HepG2 (cell line): ENCODE data around the gene MYRFL. TPM values are rescaled to one million over a fixed set of nuclear protein-coding genes. Genes with fewer than 3 reads are reported as not detected.

Experiments
- ATAC-seq: fragments of 200-7000 bp; cut with Tn5 transposase; 3 replicates; pipeline ENCODE4 v1.9.1; 2020; ENCODE audit warnings: mild to moderate bottlenecking, moderate library complexity
- BruUV-seq: library from RNA; stranded (reverse); fragments of 400-500 nt; replicated peaks from 2 replicates; lab custom pipeline; 2021; lab: Mats Ljungman, UMichigan
- CTCF ChIA-PET: fragments of 300-600 bp; formaldehyde crosslinking; extraction: SDS; loops from one replicate; lab custom pipeline; 2021; ENCODE audit warnings: low total read pairs, inconsistent platforms, low intra/inter-chr PET ratio; lab: Yijun Ruan, JAX
- POLR2A ChIA-PET: fragments of 350-600 bp; sonication (Branson Sonifier 250); formaldehyde crosslinking; loops from one replicate; lab custom pipeline; 2020; ENCODE audit warnings: antibody characterized with exemption, inconsistent platforms; lab: Yijun Ruan, JAX
- DNase-seq: peaks from one replicate; pipeline ENCODE4 v3.0.0-alpha.2; 2015; ENCODE audit warnings: low spot score
- FAIRE-seq: peaks from 3 replicates; lab custom pipeline; 2011; peaks lifted over from hg19 to GRCh38; lab: Jason Lieb, UNC
- H2AFZ ChIP-seq: one replicate; pipeline ENCODE4 v1.6.1; 2011; ENCODE audit warnings: low read length, inconsistent platforms
- H3K27ac ChIP-seq: fragments of 300-600 bp; 3 replicates; pipeline ENCODE4 v1.8.0; 2011; ENCODE audit warnings: mixed run types, mild to moderate bottlenecking, mixed read lengths, low read length, inconsistent platforms; ENCODE audit not compliant: insufficient read depth; ENCODE audit errors: extremely low read length
- H3K27me3 ChIP-seq, 2 experiments: fragments of 200-600 bp in 1 of 2; 2 replicates in 1 of 2; 3 replicates in 1 of 2; pipeline versions ENCODE4 v1.6.0 to v1.8.0; 2011; ENCODE audit warnings: low read length in 2 of 2, mild to moderate bottlenecking in 2 of 2, moderate library complexity in 2 of 2, inconsistent platforms in 1 of 2; ENCODE audit not compliant: insufficient read depth in 2 of 2, control insufficient read depth in 1 of 2
- H3K36me3 ChIP-seq, 2 experiments: fragments of 200-600 bp in 1 of 2; replicated peaks in 1 of 2; 2 replicates in 1 of 2; 3 replicates in 1 of 2; pipeline versions ENCODE4 v1.5.1 to v1.8.0; 2011; ENCODE audit warnings: low read length in 2 of 2, inconsistent platforms in 1 of 2; ENCODE audit not compliant: insufficient read depth in 2 of 2, control insufficient read depth in 1 of 2
- H3K4me1 ChIP-seq: 2 replicates; pipeline ENCODE4 v1.5.1; 2012; ENCODE audit warnings: low read length, inconsistent platforms; ENCODE audit not compliant: insufficient read depth
- H3K4me2 ChIP-seq: 2 replicates; pipeline ENCODE4 v1.6.0; 2011; ENCODE audit warnings: low read depth, low read length, inconsistent platforms
- H3K4me3 ChIP-seq, 3 experiments: fragments of 200-600 bp in 1 of 3; sonication (generic), shearing (Covaris generic) in 1 of 3; replicated peaks in 1 of 3; 2 replicates each; pipeline ENCODE4 v1.5.1; 2011 to 2016; ENCODE audit warnings: low read length in 3 of 3, inconsistent platforms in 2 of 3, low read depth in 2 of 3, mild to moderate bottlenecking in 2 of 3, control low read depth in 1 of 3, mixed read lengths in 1 of 3; ENCODE audit not compliant: insufficient read depth in 1 of 3
- H3K79me2 ChIP-seq: one replicate; pipeline ENCODE4 v1.6.1; 2011; ENCODE audit warnings: low read length, inconsistent platforms; ENCODE audit not compliant: insufficient read depth
- H3K9ac ChIP-seq: 2 replicates; pipeline ENCODE4 v1.6.0; 2011; ENCODE audit warnings: mild to moderate bottlenecking, low read depth, low read length, inconsistent platforms; ENCODE audit not compliant: insufficient read depth
- H3K9me3 ChIP-seq: 2 replicates; pipeline ENCODE4 v1.5.1; 2012; ENCODE audit warnings: mild to moderate bottlenecking, low read length
- H4K20me1 ChIP-seq: 2 replicates; pipeline ENCODE4 v1.6.0; 2011; ENCODE audit warnings: inconsistent platforms, mild to moderate bottlenecking, low read length, moderate library complexity; ENCODE audit not compliant: insufficient read depth
- CHD2 ChIP-seq: IDR thresholded peaks from 2 replicates; pipeline ENCODE4 v1.6.1; 2011; ENCODE audit warnings: low read depth, low read length, improper control_type of control experiment
- ELF4 ChIP-seq: sonication (generic); formaldehyde crosslinking; IDR thresholded peaks from 2 replicates; pipeline ENCODE4 v1.5.0; 2020; ENCODE audit warnings: missing genetic modification reagents, mild to moderate bottlenecking, moderate library complexity, borderline replicate concordance
- MED13 ChIP-seq: sonication (generic); formaldehyde crosslinking; IDR thresholded peaks from 2 replicates; pipeline ENCODE4 v1.5.0; 2020; ENCODE audit warnings: missing genetic modification reagents
- NAIF1 ChIP-seq: sonication (generic); formaldehyde crosslinking; IDR thresholded peaks from 2 replicates; pipeline ENCODE4 v1.5.0; 2020; ENCODE audit warnings: mild to moderate bottlenecking, missing genetic modification reagents, borderline replicate concordance
- NONO ChIP-seq, 2 experiments: fragments of 450-650 bp in 1 of 2; sonication (generic) in 1 of 2; formaldehyde crosslinking in 1 of 2; IDR thresholded peaks in 1 of 2; conservative IDR thresholded peaks in 1 of 2; 2 replicates each; pipeline versions ENCODE4 v1.6.1 to v1.8.0; 2017 to 2022; ENCODE audit warnings: mild to moderate bottlenecking in 1 of 2, missing genetic modification reagents in 1 of 2, moderate library complexity in 1 of 2
- PHF5A ChIP-seq: IDR thresholded peaks from one replicate; pipeline ENCODE4 v1.6.1; 2018; ENCODE audit warnings: low read depth, missing genetic modification reagents; ENCODE audit not compliant: unreplicated experiment
- PRMT3 ChIP-seq: sonication (generic); formaldehyde crosslinking; IDR thresholded peaks from 2 replicates; pipeline ENCODE4 v1.8.1; 2022; ENCODE audit warnings: low read depth, mild to moderate bottlenecking, moderate library complexity, missing genetic modification reagents, borderline replicate concordance
- RBFOX2 ChIP-seq: fragments of 200-400 bp; formaldehyde crosslinking; IDR thresholded peaks from 2 replicates; pipeline ENCODE4 v1.6.1; 2017; ENCODE audit warnings: low read depth, mild to moderate bottlenecking, low read length
- SP4 ChIP-seq: sonication (generic); formaldehyde crosslinking; IDR thresholded peaks from 2 replicates; pipeline ENCODE4 v1.8.1; 2023; ENCODE audit warnings: mild to moderate bottlenecking, missing genetic modification reagents
- U2AF1 ChIP-seq: fragments of 200-400 bp; formaldehyde crosslinking; optimal IDR thresholded peaks from 2 replicates; pipeline ENCODE3; 2017; ENCODE audit warnings: mild to moderate bottlenecking, low read depth, low read length
- ZBTB8A ChIP-seq: sonication (generic); formaldehyde crosslinking; IDR thresholded peaks from 2 replicates; pipeline ENCODE4 v1.4.0; 2020; ENCODE audit warnings: mild to moderate bottlenecking, low read depth, missing genetic modification reagents, borderline replicate concordance
- ZNF138 ChIP-seq: sonication (generic); formaldehyde crosslinking; IDR thresholded peaks from 2 replicates; pipeline ENCODE4 v1.5.0; 2020; ENCODE audit warnings: mild to moderate bottlenecking, low read depth, missing genetic modification reagents
- ZNF256 ChIP-seq: sonication (generic); formaldehyde crosslinking; conservative IDR thresholded peaks from 2 replicates; pipeline ENCODE4 v1.4.0; 2020; ENCODE audit warnings: missing genetic modification reagents
- ZNF563 ChIP-seq: sonication (generic); formaldehyde crosslinking; IDR thresholded peaks from 2 replicates; pipeline ENCODE4 v1.8.0; 2022; ENCODE audit warnings: mild to moderate bottlenecking, moderate library complexity, missing genetic modification reagents
- ZNF598 ChIP-seq: sonication (generic); formaldehyde crosslinking; IDR thresholded peaks from 2 replicates; pipeline ENCODE4 v1.5.1; 2020; ENCODE audit warnings: mild to moderate bottlenecking, missing genetic modification reagents, borderline replicate concordance
- WGBS: methylation state at CpG from one replicate; pipeline ENCODE4 v1.1.6; 2017; ENCODE audit warnings: low lambda C conversion rate; 5-methylcytosine and 5-hydroxymethylcytosine counted together
- in situ Hi-C: cut with HindIII; loops from 2 replicates; pipeline ENCODE4 v1.10.0; 2017; ENCODE audit warnings: low pct_unique_long_range_greater_than_20kb; ENCODE audit not compliant: extremely low pct_ligation_motif_present
- intact Hi-C: fragments of 100-400 bp; cut with micrococcal nuclease; formaldehyde crosslinking; loops from one replicate; pipeline ENCODE4 v1.10.0; 2022; ENCODE audit not compliant: unreplicated experiment
- polyA plus RNA-seq, 8 experiments: library from polyadenylated mRNA; depleted of rRNA in 3 of 8; stranded (reverse) in 7 of 8; unstranded in 1 of 8; fragments of >200 nt; fragmentation: Illumina TruSeq in 4 of 8; extraction: Trizol in 4 of 8; gene quantifications; 2 replicates each; pipeline versions ENCODE4 v1.2.1 to v1.2.3, GENCODE V29; 2011 to 2016; ENCODE audit warnings: low read depth in 4 of 8, missing spikeins in 1 of 8, mixed read lengths in 1 of 8; ENCODE audit not compliant: insufficient read depth in 1 of 8
- total RNA-seq, 5 experiments: library from RNA; depleted of rRNA; stranded (reverse); fragments of >200 nt; fragmentation: Illumina TruSeq; extraction: Trizol; gene quantifications; 2 replicates each; pipeline ENCODE4 v1.2.3, GENCODE V29; 2016; ENCODE audit warnings: low read depth in 1 of 5
- TF ChIP-seq, protein P1 (sequence below): sonication (generic); formaldehyde crosslinking; IDR thresholded peaks from 2 replicates; pipeline ENCODE4 v1.4.0; 2020; ENCODE audit warnings: missing genetic modification reagents, borderline replicate concordance
- TF ChIP-seq, protein P2 (sequence below): sonication (generic); formaldehyde crosslinking; IDR thresholded peaks from 2 replicates; pipeline ENCODE4 v1.5.0; 2020; ENCODE audit warnings: mild to moderate bottlenecking, missing genetic modification reagents

The MYRFL gene
- total and polyA plus RNA-seq, 2 of the 13 experiments (the other 11 are each of a cell fraction or from before 2014, with no cell fraction given) = 0.09 to 0.11 TPM

- TF ChIP-seq U2AF1 (no peak), ELF4 (no peak), NAIF1 (no peak), MED13 (CRISPR knock-in tag) (no peak), ZBTB8A (no peak), ZNF256 (CRISPR knock-in tag) (no peak), ZNF138 (CRISPR knock-in tag) (no peak), PHF5A (CRISPR knock-in tag) (no peak), SP4 (CRISPR knock-in tag) (no peak), ZNF563 (CRISPR knock-in tag) (no peak), RBFOX2 (no peak), PRMT3 (no peak), NONO (IDR thresholded peaks at IDR 0.05) (no peak), NONO (CRISPR knock-in tag; conservative IDR thresholded peaks at IDR 0.05) (no peak), ZNF598 (no peak), CHD2 (no peak)
- TF ChIP-seq, protein P1, sequence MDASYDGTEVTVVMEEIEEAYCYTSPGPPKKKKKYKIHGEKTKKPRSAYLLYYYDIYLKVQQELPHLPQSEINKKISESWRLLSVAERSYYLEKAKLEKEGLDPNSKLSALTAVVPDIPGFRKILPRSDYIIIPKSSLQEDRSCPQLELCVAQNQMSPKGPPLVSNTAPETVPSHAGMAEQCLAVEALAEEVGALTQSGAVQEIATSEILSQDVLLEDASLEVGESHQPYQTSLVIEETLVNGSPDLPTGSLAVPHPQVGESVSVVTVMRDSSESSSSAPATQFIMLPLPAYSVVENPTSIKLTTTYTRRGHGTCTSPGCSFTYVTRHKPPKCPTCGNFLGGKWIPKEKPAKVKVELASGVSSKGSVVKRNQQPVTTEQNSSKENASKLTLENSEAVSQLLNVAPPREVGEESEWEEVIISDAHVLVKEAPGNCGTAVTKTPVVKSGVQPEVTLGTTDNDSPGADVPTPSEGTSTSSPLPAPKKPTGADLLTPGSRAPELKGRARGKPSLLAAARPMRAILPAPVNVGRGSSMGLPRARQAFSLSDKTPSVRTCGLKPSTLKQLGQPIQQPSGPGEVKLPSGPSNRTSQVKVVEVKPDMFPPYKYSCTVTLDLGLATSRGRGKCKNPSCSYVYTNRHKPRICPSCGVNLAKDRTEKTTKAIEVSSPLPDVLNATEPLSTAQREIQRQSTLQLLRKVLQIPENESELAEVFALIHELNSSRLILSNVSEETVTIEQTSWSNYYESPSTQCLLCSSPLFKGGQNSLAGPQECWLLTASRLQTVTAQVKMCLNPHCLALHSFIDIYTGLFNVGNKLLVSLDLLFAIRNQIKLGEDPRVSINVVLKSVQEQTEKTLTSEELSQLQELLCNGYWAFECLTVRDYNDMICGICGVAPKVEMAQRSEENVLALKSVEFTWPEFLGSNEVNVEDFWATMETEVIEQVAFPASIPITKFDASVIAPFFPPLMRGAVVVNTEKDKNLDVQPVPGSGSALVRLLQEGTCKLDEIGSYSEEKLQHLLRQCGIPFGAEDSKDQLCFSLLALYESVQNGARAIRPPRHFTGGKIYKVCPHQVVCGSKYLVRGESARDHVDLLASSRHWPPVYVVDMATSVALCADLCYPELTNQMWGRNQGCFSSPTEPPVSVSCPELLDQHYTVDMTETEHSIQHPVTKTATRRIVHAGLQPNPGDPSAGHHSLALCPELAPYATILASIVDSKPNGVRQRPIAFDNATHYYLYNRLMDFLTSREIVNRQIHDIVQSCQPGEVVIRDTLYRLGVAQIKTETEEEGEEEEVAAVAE (CRISPR knock-in tag) = no peak
- TF ChIP-seq, protein P2, sequence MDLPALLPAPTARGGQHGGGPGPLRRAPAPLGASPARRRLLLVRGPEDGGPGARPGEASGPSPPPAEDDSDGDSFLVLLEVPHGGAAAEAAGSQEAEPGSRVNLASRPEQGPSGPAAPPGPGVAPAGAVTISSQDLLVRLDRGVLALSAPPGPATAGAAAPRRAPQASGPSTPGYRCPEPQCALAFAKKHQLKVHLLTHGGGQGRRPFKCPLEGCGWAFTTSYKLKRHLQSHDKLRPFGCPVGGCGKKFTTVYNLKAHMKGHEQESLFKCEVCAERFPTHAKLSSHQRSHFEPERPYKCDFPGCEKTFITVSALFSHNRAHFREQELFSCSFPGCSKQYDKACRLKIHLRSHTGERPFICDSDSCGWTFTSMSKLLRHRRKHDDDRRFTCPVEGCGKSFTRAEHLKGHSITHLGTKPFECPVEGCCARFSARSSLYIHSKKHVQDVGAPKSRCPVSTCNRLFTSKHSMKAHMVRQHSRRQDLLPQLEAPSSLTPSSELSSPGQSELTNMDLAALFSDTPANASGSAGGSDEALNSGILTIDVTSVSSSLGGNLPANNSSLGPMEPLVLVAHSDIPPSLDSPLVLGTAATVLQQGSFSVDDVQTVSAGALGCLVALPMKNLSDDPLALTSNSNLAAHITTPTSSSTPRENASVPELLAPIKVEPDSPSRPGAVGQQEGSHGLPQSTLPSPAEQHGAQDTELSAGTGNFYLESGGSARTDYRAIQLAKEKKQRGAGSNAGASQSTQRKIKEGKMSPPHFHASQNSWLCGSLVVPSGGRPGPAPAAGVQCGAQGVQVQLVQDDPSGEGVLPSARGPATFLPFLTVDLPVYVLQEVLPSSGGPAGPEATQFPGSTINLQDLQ (CRISPR knock-in tag) = no peak
- TF ChIP-seq, all 625 proteins: peak for 0
- H4K20me1 ChIP-seq = no peaks in the 10 kb centered on the region
- H3K79me2 ChIP-seq = no peaks in the 10 kb centered on the region
- WGBS = 96% methylated on average over 2 of the region's 2 CpGs
- CTCF ChIA-PET = no interaction called here
- no peak overlapping the region for H2AFZ ChIP-seq
- H3K4me3 ChIP-seq = no peak overlapping the region
- no peak for FAIRE-seq
- no peaks in the 10 kb centered on the region for H3K4me1 ChIP-seq
- H3K9ac ChIP-seq = no peak overlapping the region
- peaks cover 32% of the 10 kb centered on the region for H3K9me3 ChIP-seq
- no peak overlapping the region for H3K4me2 ChIP-seq
- POLR2A ChIA-PET = no interaction called here
- ATAC-seq = no peak
- H3K27me3 ChIP-seq = no peaks in the 10 kb centered on the region
- no TSS peak for BruUV-seq
- intact Hi-C loops (no loop called here), in situ Hi-C loops (no loop called here)
- H3K27ac ChIP-seq = no peak overlapping the region
- DNase-seq = no peak
- H3K36me3 ChIP-seq = peaks cover 0 to 9% of the 10 kb centered on the region in 2 experiments; a peak in 2 of 5 replicates
Observed at GRCh38 chr12:69792533-69792932, 32.5 kb upstream of the MYRFL start.
